Esophagus muscularis mucosa (tissue), 4 donors: ENCODE measurements around the gene ISCA2. TPM values are rescaled to one million over a fixed set of nuclear protein-coding genes. Genes with fewer than 3 reads are reported as not detected.

Experiments
- DNase-seq: peaks from one replicate; pipeline ENCODE4 v3.0.0-alpha.2; 2017; ENCODE audit errors: extremely low spot score
- H3K27ac ChIP-seq, 4 donors: fragments of 200-600 bp; sonication (generic); replicated peaks in 1 of 4; 1 replicate in 3 of 4; 2 replicates in 1 of 4; pipeline ENCODE4 v1.5.1; 2016 to 2019; ENCODE audit warnings: mild to moderate bottlenecking in 1 of 4
- H3K27me3 ChIP-seq, 4 donors: fragments of 200-600 bp; sonication (generic); one replicate each; pipeline versions ENCODE4 v1.5.1 to v1.6.0; 2016 to 2019
- H3K36me3 ChIP-seq, 4 donors: fragments of 200-600 bp; sonication (generic); one replicate each; pipeline ENCODE4 v1.5.1; 2016 to 2019
- H3K4me1 ChIP-seq, 4 donors: fragments of 200-600 bp; sonication (generic); one replicate each; pipeline ENCODE4 v1.5.1; 2016 to 2019
- H3K4me3 ChIP-seq, 4 donors: fragments of 200-600 bp; sonication (generic); 1 replicate in 2 of 4; 2 replicates in 2 of 4; pipeline ENCODE4 v1.5.1; 2016 to 2019; ENCODE audit warnings: mild to moderate bottlenecking in 4 of 4, moderate library complexity in 1 of 4
- H3K9me3 ChIP-seq, 4 donors: fragments of 200-600 bp; sonication (generic); 1 replicate in 3 of 4; 2 replicates in 1 of 4; pipeline ENCODE4 v1.5.1; 2016 to 2019
- EP300 ChIP-seq: sonication (generic); formaldehyde crosslinking; IDR thresholded peaks from one replicate; pipeline ENCODE4 v1.6.1; 2017; ENCODE audit warnings: antibody characterized with exemption
- POLR2A ChIP-seq: fragments of 450-650 bp; IDR thresholded peaks from one replicate; pipeline ENCODE4 v1.6.1; 2017; ENCODE audit warnings: antibody characterized with exemption, moderate library complexity, mild to moderate bottlenecking, low read depth
- POLR2AphosphoS5 ChIP-seq, 2 donors: sonication (generic); formaldehyde crosslinking; IDR thresholded peaks; one replicate each; pipeline ENCODE4 v1.6.1; 2017; ENCODE audit warnings: antibody characterized with exemption in 2 of 2
- WGBS: methylation state at CpG from one replicate; pipeline ENCODE4 v1.1.5; 2018; 5-methylcytosine and 5-hydroxymethylcytosine counted together
- intact Hi-C: fragments of 100-400 bp; cut with DNase I; formaldehyde crosslinking; loops from one replicate; pipeline ENCODE4 v1.15.1; 2023
- total RNA-seq, 4 donors: library from RNA; depleted of rRNA; stranded (reverse); fragments of >200 nt; gene quantifications; one replicate each; pipeline versions ENCODE4 v1.1.0 to v1.2.1, GENCODE V29; 2016
- TF ChIP-seq, protein P1 (sequence below), 3 experiments: fragments of 200-600 bp in 2 of 3; fragments of 450-650 bp in 1 of 3; sonication (generic) in 2 of 3; IDR thresholded peaks; one replicate each; pipeline ENCODE4 v1.5.1; 2017 to 2019; ENCODE audit warnings: antibody characterized with exemption in 3 of 3, mild to moderate bottlenecking in 2 of 3, moderate library complexity in 1 of 3

The ISCA2 gene
- total RNA-seq, 4 donors from 2014 or later = 5.8 to 20.4 (median 15.1) TPM

GRCh38 chr14:74486164-74486563, 7.4 kb upstream of the ISCA2 start:
- DNase-seq = no peak
- Histone ChIP-seq H3K9me3 (no peaks in the 10 kb centered on the region), H3K27ac (no peak overlapping the region), H3K36me3 (peaks cover 30 to 60% (median 46%) of the 10 kb centered on the region in 4 donors), H3K27me3 (no peaks in the 10 kb centered on the region), H3K4me3 (no peak overlapping the region), H3K4me1 (peaks cover 1 to 19% (median 8%) of the 10 kb centered on the region in 4 donors)
- no peak for TF ChIP-seq POLR2AphosphoS5 (IDR thresholded peaks at IDR 0.05)
- TF ChIP-seq EP300 = no peak
- TF ChIP-seq, protein P1, sequence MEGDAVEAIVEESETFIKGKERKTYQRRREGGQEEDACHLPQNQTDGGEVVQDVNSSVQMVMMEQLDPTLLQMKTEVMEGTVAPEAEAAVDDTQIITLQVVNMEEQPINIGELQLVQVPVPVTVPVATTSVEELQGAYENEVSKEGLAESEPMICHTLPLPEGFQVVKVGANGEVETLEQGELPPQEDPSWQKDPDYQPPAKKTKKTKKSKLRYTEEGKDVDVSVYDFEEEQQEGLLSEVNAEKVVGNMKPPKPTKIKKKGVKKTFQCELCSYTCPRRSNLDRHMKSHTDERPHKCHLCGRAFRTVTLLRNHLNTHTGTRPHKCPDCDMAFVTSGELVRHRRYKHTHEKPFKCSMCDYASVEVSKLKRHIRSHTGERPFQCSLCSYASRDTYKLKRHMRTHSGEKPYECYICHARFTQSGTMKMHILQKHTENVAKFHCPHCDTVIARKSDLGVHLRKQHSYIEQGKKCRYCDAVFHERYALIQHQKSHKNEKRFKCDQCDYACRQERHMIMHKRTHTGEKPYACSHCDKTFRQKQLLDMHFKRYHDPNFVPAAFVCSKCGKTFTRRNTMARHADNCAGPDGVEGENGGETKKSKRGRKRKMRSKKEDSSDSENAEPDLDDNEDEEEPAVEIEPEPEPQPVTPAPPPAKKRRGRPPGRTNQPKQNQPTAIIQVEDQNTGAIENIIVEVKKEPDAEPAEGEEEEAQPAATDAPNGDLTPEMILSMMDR (IDR thresholded peaks at IDR 0.05) = no peak
- no peak for TF ChIP-seq POLR2A
- intact Hi-C loops = no loop called here
- 87% methylated on average over 3 of the region's 3 CpGs for WGBS

- peaks cover 16 to 34% (median 16%) of the 10 kb centered on the region in 4 donors for H3K4me1 ChIP-seq
- no peaks in the 10 kb centered on the region for H3K9me3 ChIP-seq
- TF ChIP-seq EP300 (no peak), POLR2A (no peak), POLR2AphosphoS5 (IDR thresholded peaks at IDR 0.05) (no peak)
- TF ChIP-seq, protein P1 (IDR thresholded peaks at IDR 0.05) = no peak
- H3K36me3 ChIP-seq = peaks cover 9 to 32% (median 19%) of the 10 kb centered on the region in 4 donors
- no peak for DNase-seq
- H3K27me3 ChIP-seq = no peaks in the 10 kb centered on the region
- H3K27ac ChIP-seq = no peak overlapping the region
- no peak overlapping the region for H3K4me3 ChIP-seq
- intact Hi-C loops = no loop called here
Observed at GRCh38 chr14:74488786-74489397, 4.7 kb upstream of the ISCA2 start.

DNA sequence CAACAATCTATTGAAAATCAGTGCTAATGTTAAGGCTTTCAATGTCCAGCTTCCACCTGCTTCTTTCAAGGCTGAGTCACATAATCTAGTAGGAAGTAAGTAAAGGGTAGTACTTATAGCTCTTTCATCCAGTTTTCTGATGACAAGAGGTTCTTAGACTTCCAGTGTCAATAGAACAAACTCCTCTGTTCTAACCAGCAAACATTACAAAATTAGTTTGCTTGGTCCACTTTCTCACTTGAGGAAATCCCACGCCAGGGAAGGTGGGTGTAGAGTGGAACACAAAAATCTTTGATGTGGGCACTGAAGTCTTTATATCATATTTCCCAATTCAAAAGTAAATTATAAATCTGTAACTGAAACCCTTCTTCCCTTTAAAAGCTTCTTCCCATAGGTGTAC, 3.1 kb upstream of the ISCA2 start:
- intact Hi-C loops = no loop called here
- Histone ChIP-seq H3K27me3 (no peaks in the 10 kb centered on the region), H3K27ac (no peak overlapping the region), H3K4me3 (no peak overlapping the region), H3K4me1 (peaks cover 26 to 50% (median 27%) of the 10 kb centered on the region in 4 donors), H3K36me3 (peaks cover 0 to 17% (median 8%) of the 10 kb centered on the region in 4 donors), H3K9me3 (no peaks in the 10 kb centered on the region)
- TF ChIP-seq, protein P1 (IDR thresholded peaks at IDR 0.05) = no peak
- TF ChIP-seq POLR2A (no peak), POLR2AphosphoS5 (IDR thresholded peaks at IDR 0.05) (no peak), EP300 (no peak)
- DNase-seq = no peak
- 79% methylated on average over 1 of the region's 1 CpG for WGBS

DNA sequence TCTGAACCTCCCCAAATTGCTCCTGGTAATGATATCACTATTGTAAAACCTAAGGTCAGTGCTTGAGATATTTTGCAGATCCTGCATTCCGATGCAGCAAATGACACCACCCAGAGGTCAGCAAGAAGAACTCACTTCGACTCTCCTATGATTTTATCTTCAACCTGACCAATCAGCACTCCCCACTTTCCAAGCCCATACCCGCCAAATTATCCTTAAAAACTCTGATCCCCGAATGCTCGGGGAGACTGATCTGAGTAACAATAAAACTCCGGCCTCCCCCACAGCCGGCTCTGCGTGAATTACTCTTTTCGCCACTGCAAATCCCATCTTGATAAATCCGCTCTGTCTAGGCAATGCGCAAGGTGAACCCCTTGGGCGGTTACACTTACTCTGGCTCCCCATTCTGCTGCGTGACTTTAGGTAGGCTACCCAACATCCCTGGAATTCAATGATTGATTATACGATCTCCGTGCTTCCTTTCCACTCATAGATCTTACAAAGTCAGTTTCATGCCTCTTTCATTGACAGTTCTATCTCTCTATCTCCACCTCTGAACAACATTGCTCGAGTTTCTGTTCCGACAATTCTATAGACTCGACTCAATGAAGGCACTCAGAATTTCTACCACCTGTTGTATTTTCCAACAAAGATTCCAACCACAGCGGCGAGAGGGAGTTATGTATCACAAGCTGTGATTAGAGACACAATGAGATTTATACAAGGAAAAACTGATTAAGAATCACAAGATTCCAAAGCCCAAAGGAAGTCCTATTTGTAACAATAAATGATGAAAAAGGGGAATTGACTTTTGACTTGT, 1.4 kb upstream of the ISCA2 start:
- no peak for DNase-seq
- H3K27me3 ChIP-seq = no peaks in the 10 kb centered on the region
- intact Hi-C loops = no loop called here
- peaks cover 17 to 50% (median 26%) of the 10 kb centered on the region in 4 donors for H3K4me1 ChIP-seq
- TF ChIP-seq POLR2A (no peak), POLR2AphosphoS5 (IDR thresholded peaks at IDR 0.05) (peak in 1 of 2 donors; percentile 7), EP300 (no peak)
- TF ChIP-seq, protein P1 (IDR thresholded peaks at IDR 0.05) = peak in 1 of 3 experiments; percentile 21
- H3K4me3 ChIP-seq = peak overlapping the region; percentile 73 to 94 (median 86)
- H3K36me3 ChIP-seq = peaks cover 0 to 19% (median 0%) of the 10 kb centered on the region in 4 donors
- WGBS = 17% methylated on average over 20 of the region's 20 CpGs
- no peaks in the 10 kb centered on the region for H3K9me3 ChIP-seq
- peak overlapping the region; percentile 87 to 94 (median 92) for H3K27ac ChIP-seq
